PC-9 (cell line): ENCODE results near the gene RTKN2. TPM values are rescaled to one million over a fixed set of nuclear protein-coding genes. Genes with fewer than 3 reads are reported as not detected.

Experiments used
- BruUV-seq: library from RNA; stranded (reverse); fragments of 400-500 nt; replicated peaks from 2 replicates; lab custom pipeline; 2021; lab: Mats Ljungman, UMichigan
- CTCF ChIA-PET: fragments of 300-600 bp; sonication (Branson Sonifier 250); formaldehyde crosslinking; loops from one replicate; lab custom pipeline; 2022; ENCODE audit warnings: antibody characterized with exemption; lab: Charles Lee
- POLR2A ChIA-PET: fragments of 300-600 bp; sonication (Branson Sonifier 250); formaldehyde crosslinking; loops from one replicate; lab custom pipeline; 2022; ENCODE audit warnings: antibody characterized with exemption; ENCODE audit not compliant: unreplicated experiment; lab: Charles Lee
- DNase-seq, 2 experiments: peaks; one replicate each; pipeline versions ENCODE4 v3.0.0 to v3.0.0-alpha.2; 2015 to 2022; ENCODE audit warnings: mixed read lengths in 1 of 2
- H2AFZ ChIP-seq: fragments of 200-600 bp; sonication (generic); 2 replicates; pipeline ENCODE4 v1.8.1; 2017; ENCODE audit warnings: antibody characterized with exemption
- H3F3A ChIP-seq: fragments of 200-600 bp; sonication (generic); 2 replicates; pipeline ENCODE4 v1.8.1; 2017; ENCODE audit warnings: antibody characterized with exemption, mild to moderate bottlenecking, low read depth; ENCODE audit not compliant: insufficient read depth
- H3K27ac ChIP-seq: fragments of 200-600 bp; sonication (generic); 2 replicates; pipeline ENCODE4 v1.6.1; 2016; ENCODE audit warnings: mixed run types
- H3K27me3 ChIP-seq: fragments of 200-600 bp; sonication (generic); 2 replicates; pipeline ENCODE4 v1.6.1; 2016; ENCODE audit warnings: low read depth, mixed run types; ENCODE audit not compliant: insufficient read depth
- H3K36me3 ChIP-seq: fragments of 200-600 bp; sonication (generic); 2 replicates; pipeline ENCODE4 v1.6.1; 2016; ENCODE audit warnings: low read depth, mixed run types
- H3K4me1 ChIP-seq: fragments of 200-600 bp; sonication (generic); replicated peaks from 2 replicates; pipeline ENCODE4 v1.6.1; 2016; ENCODE audit warnings: mixed run types; ENCODE audit not compliant: insufficient read depth
- H3K4me2 ChIP-seq: fragments of 200-600 bp; sonication (generic); 2 replicates; pipeline ENCODE4 v1.6.1; 2017; ENCODE audit warnings: mixed run types
- H3K4me3 ChIP-seq: fragments of 200-600 bp; sonication (generic); 2 replicates; pipeline ENCODE4 v1.6.1; 2016; ENCODE audit warnings: mixed run types
- H3K79me2 ChIP-seq: fragments of 200-600 bp; sonication (generic); 2 replicates; pipeline ENCODE4 v1.6.1; 2017; ENCODE audit warnings: low read depth, mixed run types
- H3K9me2 ChIP-seq: fragments of 200-600 bp; sonication (generic); 2 replicates; pipeline ENCODE4 v1.8.1; 2017; ENCODE audit warnings: mild to moderate bottlenecking; ENCODE audit not compliant: insufficient read depth
- H3K9me3 ChIP-seq: fragments of 200-600 bp; sonication (generic); 2 replicates; pipeline ENCODE4 v1.8.1; 2016; ENCODE audit warnings: low read depth; ENCODE audit not compliant: insufficient read depth
- H4K20me1 ChIP-seq: fragments of 200-600 bp; sonication (generic); 2 replicates; pipeline ENCODE4 v1.8.1; 2017; ENCODE audit not compliant: insufficient read depth
- EZH2 ChIP-seq: fragments of 200-600 bp; sonication (generic); IDR thresholded peaks from 2 replicates; pipeline ENCODE4 v1.8.0; 2017; ENCODE audit warnings: antibody characterized with exemption, low read depth
- intact Hi-C: fragments of 100-400 bp; cut with micrococcal nuclease; formaldehyde crosslinking; loops from one replicate; pipeline ENCODE4 v1.10.0; 2022; ENCODE audit not compliant: unreplicated experiment
- total RNA-seq: library from RNA; stranded (reverse); gene quantifications from 2 replicates; pipeline ENCODE4 v1.2.3, GENCODE V29; 2021
- TF ChIP-seq, protein P1 (sequence below): fragments of 200-600 bp; sonication (generic); conservative IDR thresholded peaks from 2 replicates; pipeline ENCODE4 v1.6.1; 2017; ENCODE audit warnings: mixed run types, antibody characterized with exemption, mild to moderate bottlenecking, moderate library complexity

RTKN2 gene
- total RNA-seq, 1 experiment from 2014 or later: 18.5 TPM

DNA sequence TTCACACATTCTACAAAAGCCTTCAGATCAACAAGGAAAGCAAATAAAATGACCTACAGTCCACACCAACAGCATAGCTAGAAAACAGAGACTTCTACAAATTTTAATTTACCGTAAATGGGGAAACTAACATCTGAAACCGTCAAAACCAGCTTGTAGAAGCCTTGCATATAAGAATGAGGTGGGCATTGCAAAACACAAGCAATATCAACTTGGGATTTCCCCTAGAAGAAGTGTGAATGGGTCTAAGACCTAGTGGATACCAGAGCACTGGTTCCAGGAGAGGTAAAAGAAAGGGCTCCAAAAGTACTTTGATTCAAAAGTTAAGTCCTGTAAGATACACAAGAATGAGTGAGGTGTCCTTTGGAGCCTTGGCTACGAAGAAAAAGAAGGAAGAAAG is 18.7 kb downstream of the RTKN2 start:
- Histone ChIP-seq H4K20me1 (no peaks in the 10 kb centered on the region), H3K4me3 (no peak overlapping the region), H3K4me1 (peaks cover 13% of the 10 kb centered on the region), H3K27ac (peak overlapping the region; percentile 52), H3K9me3 (peaks cover 5% of the 10 kb centered on the region; the same call in 1 of the 2 replicates), H3K9me2 (no peaks in the 10 kb centered on the region), H3K36me3 (peaks cover 4% of the 10 kb centered on the region; the same call in 1 of the 2 replicates), H3F3A (peaks cover 3% of the 10 kb centered on the region; the same call in 1 of the 2 replicates), H3K79me2 (peaks cover 15% of the 10 kb centered on the region; the same call in 1 of the 2 replicates), H3K27me3 (no peaks in the 10 kb centered on the region), H2AFZ (no peak overlapping the region), H3K4me2 (no peak overlapping the region)
- DNase-seq: no peak
- no peak for TF ChIP-seq EZH2
- TF ChIP-seq, protein P1, sequence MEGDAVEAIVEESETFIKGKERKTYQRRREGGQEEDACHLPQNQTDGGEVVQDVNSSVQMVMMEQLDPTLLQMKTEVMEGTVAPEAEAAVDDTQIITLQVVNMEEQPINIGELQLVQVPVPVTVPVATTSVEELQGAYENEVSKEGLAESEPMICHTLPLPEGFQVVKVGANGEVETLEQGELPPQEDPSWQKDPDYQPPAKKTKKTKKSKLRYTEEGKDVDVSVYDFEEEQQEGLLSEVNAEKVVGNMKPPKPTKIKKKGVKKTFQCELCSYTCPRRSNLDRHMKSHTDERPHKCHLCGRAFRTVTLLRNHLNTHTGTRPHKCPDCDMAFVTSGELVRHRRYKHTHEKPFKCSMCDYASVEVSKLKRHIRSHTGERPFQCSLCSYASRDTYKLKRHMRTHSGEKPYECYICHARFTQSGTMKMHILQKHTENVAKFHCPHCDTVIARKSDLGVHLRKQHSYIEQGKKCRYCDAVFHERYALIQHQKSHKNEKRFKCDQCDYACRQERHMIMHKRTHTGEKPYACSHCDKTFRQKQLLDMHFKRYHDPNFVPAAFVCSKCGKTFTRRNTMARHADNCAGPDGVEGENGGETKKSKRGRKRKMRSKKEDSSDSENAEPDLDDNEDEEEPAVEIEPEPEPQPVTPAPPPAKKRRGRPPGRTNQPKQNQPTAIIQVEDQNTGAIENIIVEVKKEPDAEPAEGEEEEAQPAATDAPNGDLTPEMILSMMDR: no peak
- POLR2A ChIA-PET: interaction anchor here (0.6 kb wide), 1 partner anchor 567 kb away, joined by 3 read pairs; no protein-coding TSS in a partner anchor
- CTCF ChIA-PET: interaction anchor here (0.6 kb wide), 1 partner anchor 144 kb away, joined by 3 read pairs; no protein-coding TSS in a partner anchor
- intact Hi-C loops: loop anchor here (5.0 to 10.0 kb wide), 4 partner anchors 413 to 1433 kb away; no protein-coding TSS in a partner anchor
- BruUV-seq: no TSS peak

DNA sequence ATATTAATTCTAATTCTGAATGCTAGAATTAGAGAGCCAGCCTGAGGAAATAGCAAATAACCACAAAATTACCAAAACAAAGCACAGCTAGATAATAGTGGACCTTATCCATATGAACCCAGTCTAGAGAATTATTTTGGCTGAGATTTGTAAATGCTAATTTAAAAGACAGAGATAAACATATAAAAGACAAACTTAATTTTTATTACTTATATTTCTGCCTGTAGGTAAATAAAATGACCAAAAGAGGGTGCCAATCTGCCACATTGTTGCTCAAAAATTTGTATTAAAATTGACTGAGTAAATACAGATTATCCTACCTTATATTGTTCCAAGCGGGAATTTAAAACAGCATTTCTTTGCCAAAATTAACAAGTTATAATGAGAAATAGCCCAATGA is 20.2 kb downstream of the RTKN2 start:
- ChIA-PET POLR2A (interaction anchor here (0.7 kb wide), 1 partner anchor 136 kb away, joined by 13 read pairs; no protein-coding TSS in a partner anchor), CTCF (no interaction called here)
- H2AFZ ChIP-seq: no peak overlapping the region
- no peak overlapping the region for H3K27ac ChIP-seq
- H3K9me3 ChIP-seq: peaks cover 5% of the 10 kb centered on the region; the same call in 1 of the 2 replicates
- H4K20me1 ChIP-seq: no peaks in the 10 kb centered on the region
- no peak overlapping the region for H3K4me3 ChIP-seq
- no TSS peak for BruUV-seq
- peaks cover 4% of the 10 kb centered on the region; the same call in 1 of the 2 replicates for H3K36me3 ChIP-seq
- no peaks in the 10 kb centered on the region for H3K9me2 ChIP-seq
- TF ChIP-seq, protein P1: peak; percentile 68
- TF ChIP-seq EZH2: no peak
- intact Hi-C loops: loop anchor here (5.0 to 10.0 kb wide), 4 partner anchors 411 to 1431 kb away; no protein-coding TSS in a partner anchor
- H3K27me3 ChIP-seq: no peaks in the 10 kb centered on the region
- DNase-seq: no peak
- peaks cover 15% of the 10 kb centered on the region; the same call in 1 of the 2 replicates for H3K79me2 ChIP-seq
- no peak overlapping the region for H3K4me2 ChIP-seq
- H3K4me1 ChIP-seq: peaks cover 28% of the 10 kb centered on the region
- H3F3A ChIP-seq: peaks cover 10% of the 10 kb centered on the region; the same call in 1 of the 2 replicates

DNA sequence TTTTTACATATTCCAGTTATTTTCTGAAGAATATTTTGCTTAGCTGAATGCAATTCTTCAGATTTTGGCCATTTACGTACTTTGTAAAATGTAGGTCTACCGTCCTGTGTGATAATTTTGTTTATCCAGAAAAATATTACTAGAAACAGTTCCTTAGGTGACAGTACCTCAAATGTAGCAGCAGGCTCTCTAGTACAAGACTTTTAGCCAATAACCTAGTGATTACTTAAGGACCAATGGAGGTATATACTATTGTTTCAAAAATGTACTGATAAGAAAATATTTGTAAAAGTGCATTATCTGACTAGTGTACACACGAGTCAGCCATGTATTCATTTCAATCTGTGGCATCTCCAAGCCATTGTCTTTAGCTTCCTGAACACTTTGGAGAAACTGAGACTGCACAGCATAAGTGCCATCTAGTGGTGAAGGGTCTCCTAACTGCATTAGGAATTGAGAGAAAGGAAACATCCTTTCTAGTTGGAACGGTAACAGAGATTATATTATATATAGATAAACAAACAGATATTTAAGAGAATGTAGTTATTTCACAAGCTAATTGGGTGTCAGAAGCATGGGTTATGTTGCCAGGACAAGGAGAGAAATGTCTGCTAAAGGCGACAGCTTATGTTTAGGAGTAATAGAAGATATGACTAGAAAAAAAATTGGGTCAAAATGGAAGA is 23.7 kb downstream of the RTKN2 start:
- Histone ChIP-seq H3F3A (peaks cover 14% of the 10 kb centered on the region; the same call in 1 of the 2 replicates), H2AFZ (no peak overlapping the region; the same call in 1 of the 2 replicates), H3K9me2 (no peaks in the 10 kb centered on the region), H3K4me1 (peaks cover 35% of the 10 kb centered on the region), H3K36me3 (no peaks in the 10 kb centered on the region), H4K20me1 (no peaks in the 10 kb centered on the region), H3K27me3 (no peaks in the 10 kb centered on the region), H3K4me3 (no peak overlapping the region), H3K27ac (no peak overlapping the region), H3K4me2 (no peak overlapping the region), H3K9me3 (peaks cover 5% of the 10 kb centered on the region; the same call in 1 of the 2 replicates), H3K79me2 (peaks cover 13% of the 10 kb centered on the region; the same call in 1 of the 2 replicates)
- DNase-seq: peak; percentile 37 to 58
- CTCF ChIA-PET: interaction anchor here (0.6 to 2.1 kb wide), 8 partner anchors 20 to 343 kb away, joined by 3 to 23 read pairs (median 5); no protein-coding TSS in a partner anchor
- POLR2A ChIA-PET: interaction anchor here (0.5 to 0.6 kb wide), 2 partner anchors 168 to 347 kb away, joined by 3 to 5 read pairs; no protein-coding TSS in a partner anchor
- TF ChIP-seq, protein P1: peak; percentile 88
- TF ChIP-seq EZH2: no peak
- no TSS peak for BruUV-seq
- intact Hi-C loops: loop anchor here (1.0 to 10.0 kb wide), 8 partner anchors 168 to 1428 kb away; no protein-coding TSS in a partner anchor
